B cell (primary cell): Measurements from ENCODE around the gene ARHGDIB. TPM values are rescaled to one million over a fixed set of nuclear protein-coding genes. Genes with fewer than 3 reads are reported as not detected.

Experiments used
- ATAC-seq: fragments of 200-7000 bp; cut with Tn5 transposase; one replicate; pipeline ENCODE4 v1.10.0; 2021; ENCODE audit warnings: low read depth, mild to moderate bottlenecking, moderate number of reproducible peaks, moderate library complexity
- CTCF ChIA-PET: fragments of 350-600 bp; sonication (Branson Sonifier 250); formaldehyde crosslinking; loops from one replicate; lab custom pipeline; 2021; ENCODE audit warnings: antibody characterized with exemption, inconsistent platforms; lab: Charles Lee
- POLR2A ChIA-PET: fragments of 350-600 bp; sonication (Branson Sonifier 250); formaldehyde crosslinking; loops from one replicate; lab custom pipeline; 2021; ENCODE audit warnings: antibody characterized with exemption; lab: Charles Lee
- DNase-seq: peaks from one replicate; pipeline ENCODE4 v3.0.0; 2013
- H2AFZ ChIP-seq: 2 replicates; pipeline ENCODE4 v1.6.1; 2012; ENCODE audit warnings: mild to moderate bottlenecking, low read depth, low read length; ENCODE audit not compliant: insufficient read depth, poor library complexity, severe bottlenecking
- H3K27ac ChIP-seq, 2 donors: 1 replicate in 1 of 2; 2 replicates in 1 of 2; pipeline ENCODE4 v1.5.1; 2012 to 2013; ENCODE audit warnings: low read length in 2 of 2, mild to moderate bottlenecking in 2 of 2, moderate library complexity in 1 of 2
- H3K27me3 ChIP-seq, 4 experiments: fragments of 200-600 bp in 1 of 4; sonication (generic) in 1 of 4; replicated peaks in 1 of 4; 1 replicate in 2 of 4; 2 replicates in 2 of 4; pipeline versions ENCODE4 v1.6.1 to v1.7.0; 2013 to 2016; ENCODE audit warnings: low read length in 3 of 4, mild to moderate bottlenecking in 2 of 4, mixed read lengths in 1 of 4, moderate library complexity in 1 of 4; ENCODE audit not compliant: insufficient read depth in 4 of 4, control insufficient read depth in 3 of 4; ENCODE audit errors: control extremely low read depth in 1 of 4
- H3K36me3 ChIP-seq, 2 experiments: replicated peaks in 1 of 2; 1 replicate in 1 of 2; 2 replicates in 1 of 2; pipeline versions ENCODE4 v1.6.1 to v1.7.1; 2013; ENCODE audit warnings: low read length in 1 of 2; ENCODE audit not compliant: insufficient read depth in 2 of 2, control insufficient read depth in 1 of 2; ENCODE audit errors: control extremely low read depth in 1 of 2, extremely low read depth in 1 of 2
- H3K4me1 ChIP-seq, 2 donors: fragments of 200-600 bp in 1 of 2; sonication (generic) in 1 of 2; 1 replicate in 1 of 2; 2 replicates in 1 of 2; pipeline versions ENCODE4 v1.5.1 to v1.6.1; 2013 to 2017; ENCODE audit warnings: low read length in 2 of 2; ENCODE audit not compliant: control insufficient read depth in 2 of 2, insufficient read depth in 2 of 2
- H3K4me2 ChIP-seq: replicated peaks from 2 replicates; pipeline ENCODE3; 2012; ENCODE audit warnings: mild to moderate bottlenecking, low read depth, low read length; ENCODE audit not compliant: poor library complexity, severe bottlenecking
- H3K4me3 ChIP-seq, 5 experiments: fragments of 200-600 bp in 1 of 5; sonication (generic) in 1 of 5; 1 replicate in 3 of 5; 2 replicates in 2 of 5; pipeline versions ENCODE4 v1.5.1 to v1.7.0; 2011 to 2016; ENCODE audit warnings: low read length in 4 of 5, mild to moderate bottlenecking in 4 of 5, low read depth in 2 of 5, control low read depth in 1 of 5, moderate library complexity in 1 of 5; ENCODE audit not compliant: insufficient read depth in 1 of 5; ENCODE audit errors: control extremely low read depth in 1 of 5, extremely low read depth in 1 of 5
- H3K79me2 ChIP-seq: fragments of 200-600 bp; sonication (generic); one replicate; pipeline ENCODE4 v1.6.0; 2016; ENCODE audit warnings: low read length; ENCODE audit not compliant: control insufficient read depth, insufficient read depth
- H3K9ac ChIP-seq: fragments of 200-600 bp; sonication (generic); 2 replicates; pipeline ENCODE4 v1.6.1; 2017; ENCODE audit warnings: mild to moderate bottlenecking, low read length, moderate library complexity
- H3K9me3 ChIP-seq, 3 donors: one replicate each; pipeline versions ENCODE4 v1.6.1 to v1.7.1; 2013; ENCODE audit warnings: low read length in 2 of 3; ENCODE audit not compliant: control insufficient read depth in 2 of 3, insufficient read depth in 1 of 3; ENCODE audit errors: control extremely low read depth in 1 of 3
- H4K20me1 ChIP-seq: 2 replicates; pipeline ENCODE4 v1.6.0; 2012; ENCODE audit warnings: mild to moderate bottlenecking, low read length; ENCODE audit not compliant: insufficient read depth, control insufficient read depth, poor library complexity, severe bottlenecking
- H3K27ac Mint-ChIP-seq: one replicate; pipeline ENCODE4 v1.8.0; 2021; ENCODE audit warnings: mixed read lengths
- H3K27me3 Mint-ChIP-seq: one replicate; pipeline ENCODE4 v1.8.0; 2021; ENCODE audit warnings: mixed read lengths
- H3K4me1 Mint-ChIP-seq: one replicate; pipeline ENCODE4 v1.8.0; 2021; ENCODE audit warnings: mixed read lengths
- H3K4me3 Mint-ChIP-seq: one replicate; pipeline ENCODE4 v1.8.0; 2021; ENCODE audit warnings: mixed read lengths
- H3K9me3 Mint-ChIP-seq: one replicate; pipeline ENCODE4 v1.8.0; 2022; ENCODE audit warnings: mixed read lengths; ENCODE audit not compliant: insufficient read depth
- CTCF ChIP-seq: fragments of 200-600 bp; IDR thresholded peaks from one replicate; pipeline ENCODE4 v1.8.0; 2022; ENCODE audit warnings: antibody characterized with exemption, mild to moderate bottlenecking
- EZH2 ChIP-seq: IDR thresholded peaks from 2 replicates; pipeline ENCODE4 v1.6.1; 2012; ENCODE audit warnings: borderline replicate concordance, low read depth, mild to moderate bottlenecking, moderate library complexity, low read length; ENCODE audit not compliant: insufficient read depth, poor library complexity, severe bottlenecking
- WGBS: methylation state at CpG from one replicate; pipeline ENCODE4 v1.1.5; 2013; ENCODE audit warnings: missing lambda C conversion rate; ENCODE audit not compliant: insufficient coverage; 5-methylcytosine and 5-hydroxymethylcytosine counted together
- intact Hi-C: fragments of 100-400 bp; cut with micrococcal nuclease; formaldehyde crosslinking; loops from one replicate; pipeline ENCODE4 v1.10.0; 2022
- polyA plus RNA-seq: library from polyadenylated mRNA; depleted of rRNA; stranded (reverse); fragments of >200 nt; gene quantifications from 2 replicates; pipeline ENCODE4 v1.2.3, GENCODE V29; 2012
- total RNA-seq, 2 donors: library from RNA; stranded (reverse); fragments of 120-200 nt in 1 of 2; gene quantifications; 1 replicate in 1 of 2; 2 replicates in 1 of 2; pipeline versions ENCODE4 v1.2.3 to v1.2.4, GENCODE V29; 2013 to 2022

Gene ARHGDIB
- total and polyA plus RNA-seq, 2 donors (not counting 1 experiment from before 2014, with no cell fraction given), result 514 to 826 TPM

- H3K27ac Mint-ChIP-seq, result no peak overlapping the region
- ATAC-seq (no peak), DNase-seq (no peak)
- TF ChIP-seq EZH2 (no peak), CTCF (no peak)
- POLR2A ChIA-PET, result no interaction called here
- Histone ChIP-seq H4K20me1 (no peaks in the 10 kb centered on the region), H3K36me3 (no peaks in the 10 kb centered on the region), H3K27ac (no peak overlapping the region), H3K4me2 (no peak overlapping the region), H3K9me3 (no peaks in the 10 kb centered on the region), H2AFZ (no peak overlapping the region), H3K27me3 (no peaks in the 10 kb centered on the region), H3K4me1 (peaks cover 0 to 5% of the 10 kb centered on the region in 2 donors), H3K4me3 (no peak overlapping the region), H3K79me2 (no peaks in the 10 kb centered on the region), H3K9ac (no peak overlapping the region)
- CTCF ChIA-PET, result no interaction called here
- H3K4me1 Mint-ChIP-seq, result peaks cover 6% of the 10 kb centered on the region
- WGBS, result no CpG with 5 or more reads among the region's 1 CpG
- intact Hi-C loops, result no loop called here
- no peak overlapping the region for H3K4me3 Mint-ChIP-seq
- no peaks in the 10 kb centered on the region for H3K9me3 Mint-ChIP-seq
- H3K27me3 Mint-ChIP-seq, result no peaks in the 10 kb centered on the region
These were observed 60.2 kb downstream of the ARHGDIB start for GRCh38 chr12:14901228-14901562.

- Histone ChIP-seq H3K4me3 (no peak overlapping the region), H3K4me2 (no peak overlapping the region), H3K36me3 (no peaks in the 10 kb centered on the region), H3K27me3 (no peaks in the 10 kb centered on the region), H3K79me2 (no peaks in the 10 kb centered on the region), H3K27ac (no peak overlapping the region), H4K20me1 (no peaks in the 10 kb centered on the region), H3K4me1 (peaks cover 0 to 5% of the 10 kb centered on the region in 2 donors), H3K9me3 (no peaks in the 10 kb centered on the region), H2AFZ (no peak overlapping the region), H3K9ac (no peak overlapping the region)
- H3K27ac Mint-ChIP-seq, result no peak overlapping the region
- no peaks in the 10 kb centered on the region for H3K27me3 Mint-ChIP-seq
- CTCF ChIA-PET, result no interaction called here
- H3K4me1 Mint-ChIP-seq, result peaks cover 6% of the 10 kb centered on the region
- no peak for DNase-seq
- intact Hi-C loops, result no loop called here
- TF ChIP-seq EZH2, result no peak
- TF ChIP-seq CTCF, result no peak
- POLR2A ChIA-PET, result no interaction called here
- no peak for ATAC-seq
- WGBS, result 93% methylated on average over 2 of the region's 5 CpGs
- H3K9me3 Mint-ChIP-seq, result no peaks in the 10 kb centered on the region
- no peak overlapping the region for H3K4me3 Mint-ChIP-seq
These were observed 60.7 kb downstream of the ARHGDIB start for GRCh38 chr12:14900521-14901227.
